Calu3 (cell line): ENCODE data around the gene HNF4A. TPM values are rescaled to one million over a fixed set of nuclear protein-coding genes. Genes with fewer than 3 reads are reported as not detected.

Experiments
- BruUV-seq: library from RNA; stranded (reverse); fragments of 400-500 nt; replicated peaks from 2 replicates; lab custom pipeline; 2021; lab: Mats Ljungman, UMichigan
- CTCF ChIA-PET: fragments of 300-600 bp; sonication (Branson Sonifier 250); formaldehyde crosslinking; loops from one replicate; lab custom pipeline; 2022; ENCODE audit warnings: antibody characterized with exemption; lab: Charles Lee
- DNase-seq: peaks from one replicate; pipeline ENCODE4 v3.0.0; 2022
- H3K27ac Mint-ChIP-seq: one replicate; pipeline ENCODE4 v1.8.0; 2022; ENCODE audit warnings: mixed read lengths; ENCODE audit not compliant: unreplicated experiment
- H3K27me3 Mint-ChIP-seq: one replicate; pipeline ENCODE4 v1.8.0; 2022; ENCODE audit warnings: mixed read lengths; ENCODE audit not compliant: unreplicated experiment
- H3K36me3 Mint-ChIP-seq: one replicate; pipeline ENCODE4 v1.8.0; 2022; ENCODE audit warnings: mild to moderate bottlenecking, moderate library complexity, mixed read lengths; ENCODE audit not compliant: insufficient read depth, unreplicated experiment
- H3K4me1 Mint-ChIP-seq: one replicate; pipeline ENCODE4 v1.8.0; 2022; ENCODE audit warnings: mild to moderate bottlenecking, low read depth, mixed read lengths; ENCODE audit not compliant: unreplicated experiment
- H3K4me3 Mint-ChIP-seq: one replicate; pipeline ENCODE4 v1.8.0; 2022; ENCODE audit warnings: mild to moderate bottlenecking, low read depth, moderate library complexity, mixed read lengths; ENCODE audit not compliant: unreplicated experiment
- H3K9me3 Mint-ChIP-seq: one replicate; pipeline ENCODE4 v1.8.0; 2022; ENCODE audit warnings: low read depth, mixed read lengths; ENCODE audit not compliant: unreplicated experiment
- CTCF ChIP-seq: fragments of 200-600 bp; IDR thresholded peaks from one replicate; pipeline ENCODE4 v1.8.0; 2022; ENCODE audit warnings: antibody characterized with exemption; ENCODE audit not compliant: unreplicated experiment
- intact Hi-C: fragments of 100-400 bp; cut with micrococcal nuclease; formaldehyde crosslinking; loops from one replicate; pipeline ENCODE4 v1.10.0; 2022; ENCODE audit not compliant: unreplicated experiment
- total RNA-seq: library from RNA; stranded (reverse); gene quantifications from 2 replicates; pipeline ENCODE4 v1.2.3, GENCODE V29; 2022

HNF4A gene
- total RNA-seq, 1 experiment from 2014 or later = 27.7 TPM

GRCh38 chr20:44432618-44433577, 77.4 kb downstream of the HNF4A start:
- no TSS peak for BruUV-seq
- TF ChIP-seq CTCF = no peak
- Mint-ChIP-seq H3K36me3 (no peaks in the 10 kb centered on the region), H3K27me3 (no peaks in the 10 kb centered on the region), H3K4me3 (no peak overlapping the region), H3K9me3 (no peaks in the 10 kb centered on the region), H3K27ac (no peak overlapping the region), H3K4me1 (no peaks in the 10 kb centered on the region)
- CTCF ChIA-PET = no interaction called here
- DNase-seq = no peak
- intact Hi-C loops = no loop called here

- no peak overlapping the region for H3K27ac Mint-ChIP-seq
- no peak for DNase-seq
Measured at GRCh38 chr20:44433751-44434538, 78.4 kb downstream of the HNF4A start.

GRCh38 chr20:44435630-44436335, 80.3 kb downstream of the HNF4A start:
- Mint-ChIP-seq H3K4me3 (no peak overlapping the region), H3K36me3 (no peaks in the 10 kb centered on the region), H3K27me3 (peaks cover 9% of the 10 kb centered on the region), H3K27ac (no peak overlapping the region), H3K9me3 (no peaks in the 10 kb centered on the region), H3K4me1 (no peaks in the 10 kb centered on the region)
- CTCF ChIA-PET = interaction anchor here (0.6 kb wide), 1 partner anchor 17 kb away, joined by 3 read pairs; no protein-coding TSS in a partner anchor
- no TSS peak for BruUV-seq
- intact Hi-C loops = no loop called here
- no peak for TF ChIP-seq CTCF
- DNase-seq = no peak

More at GRCh38 chr20:44433751-44434538, 78.4 kb downstream of the HNF4A start:
- Mint-ChIP-seq H3K4me3 (no peak overlapping the region), H3K9me3 (no peaks in the 10 kb centered on the region), H3K27me3 (peaks cover under 1% of the 10 kb centered on the region), H3K4me1 (no peaks in the 10 kb centered on the region), H3K36me3 (no peaks in the 10 kb centered on the region)
- intact Hi-C loops = no loop called here
- TF ChIP-seq CTCF = no peak
- CTCF ChIA-PET = no interaction called here
- no TSS peak for BruUV-seq

GRCh38 chr20:44436393-44436792, 80.9 kb downstream of the HNF4A start:
- Mint-ChIP-seq H3K27ac (no peak overlapping the region), H3K27me3 (peaks cover 9% of the 10 kb centered on the region), H3K4me1 (no peaks in the 10 kb centered on the region), H3K4me3 (no peak overlapping the region), H3K36me3 (no peaks in the 10 kb centered on the region), H3K9me3 (no peaks in the 10 kb centered on the region)
- DNase-seq = no peak
- intact Hi-C loops = no loop called here
- no peak for TF ChIP-seq CTCF
- CTCF ChIA-PET = no interaction called here
- BruUV-seq = no TSS peak
